HCT116 (cell line): ENCODE data around the gene TSPEAR. TPM values are rescaled to one million over a fixed set of nuclear protein-coding genes. Genes with fewer than 3 reads are reported as not detected.

Source experiments
- ATAC-seq: fragments of 200-7000 bp; cut with Tn5 transposase; 2 replicates; pipeline ENCODE4 v1.9.1; 2020; ENCODE audit warnings: mild to moderate bottlenecking, moderate library complexity
- BruUV-seq: library from RNA; stranded (reverse); fragments of 400-500 nt; replicated peaks from 2 replicates; lab custom pipeline; 2021; lab: Mats Ljungman, UMichigan
- CTCF ChIA-PET: fragments of 300-600 bp; sonication (Branson Sonifier 250); formaldehyde crosslinking; loops from one replicate; lab custom pipeline; 2021; ENCODE audit warnings: antibody characterized with exemption; lab: Charles Lee
- POLR2A ChIA-PET: fragments of 300-600, 350-600 bp; sonication (Branson Sonifier 250); formaldehyde crosslinking; loops from one replicate; lab custom pipeline; 2021; ENCODE audit warnings: antibody characterized with exemption; lab: Charles Lee
- RAD21 ChIA-PET, 2 experiments: fragments of 300-600 bp; sonication (Branson Sonifier 250); formaldehyde crosslinking; loops; one replicate each; lab custom pipeline; 2023; ENCODE audit warnings: low total read pairs in 2 of 2; ENCODE audit not compliant: uncharacterized antibody in 2 of 2, unreplicated experiment in 2 of 2, low non-redundant PET in 1 of 2; lab: Charles Lee
- DNase-seq: peaks from one replicate; pipeline ENCODE4 v3.0.0-alpha.2; 2010; ENCODE audit warnings: low read depth, low spot score
- H2AFZ ChIP-seq: fragments of 200-600 bp; shearing (Covaris generic), sonication (generic); 2 replicates; pipeline ENCODE4 v1.6.1; 2017; ENCODE audit warnings: low read depth, mixed run types, mixed read lengths, antibody characterized with exemption, low read length; ENCODE audit not compliant: poor library complexity, severe bottlenecking
- H3K27ac ChIP-seq: 2 replicates; pipeline ENCODE4 v1.5.1; 2012; ENCODE audit warnings: low read depth, low read length
- H3K27me3 ChIP-seq: fragments of 200-600 bp; sonication (generic); 2 replicates; pipeline ENCODE4 v1.6.1; 2016; ENCODE audit warnings: mixed run types, low read length, mixed read lengths; ENCODE audit not compliant: insufficient read depth
- H3K36me3 ChIP-seq, 2 experiments: fragments of 200-500 bp in 1 of 2; fragments of 200-600 bp in 1 of 2; sonication (Bioruptor generic) in 1 of 2; sonication (generic) in 1 of 2; 2 replicates each; pipeline versions ENCODE4 v1.5.1 to v1.6.1; 2014 to 2016; ENCODE audit warnings: low read length in 2 of 2, inconsistent platforms in 1 of 2, mixed read lengths in 1 of 2, mixed run types in 1 of 2; ENCODE audit not compliant: insufficient read depth in 2 of 2, control insufficient read depth in 1 of 2
- H3K4me1 ChIP-seq, 2 experiments: fragments of 200-600 bp in 1 of 2; sonication (generic) in 1 of 2; 2 replicates each; pipeline versions ENCODE4 v1.5.1 to v1.6.1; 2012 to 2017; ENCODE audit warnings: low read length in 2 of 2, inconsistent platforms in 1 of 2, mild to moderate bottlenecking in 1 of 2, mixed read lengths in 1 of 2, mixed run types in 1 of 2, moderate library complexity in 1 of 2; ENCODE audit not compliant: insufficient read depth in 2 of 2, control insufficient read depth in 1 of 2
- H3K4me2 ChIP-seq: fragments of 200-600 bp; sonication (generic); 2 replicates; pipeline ENCODE4 v1.6.1; 2017; ENCODE audit warnings: mixed run types, low read length, mixed read lengths
- H3K4me3 ChIP-seq, 2 experiments: fragments of 200-600 bp in 1 of 2; sonication (generic) in 1 of 2; replicated peaks in 1 of 2; 2 replicates each; pipeline ENCODE4 v1.5.1; 2011 to 2016; ENCODE audit warnings: low read length in 2 of 2, control low read depth in 1 of 2, low read depth in 1 of 2, mild to moderate bottlenecking in 1 of 2, mixed read lengths in 1 of 2, mixed run types in 1 of 2
- H3K79me2 ChIP-seq: fragments of 200-600 bp; sonication (generic); 2 replicates; pipeline ENCODE4 v1.6.1; 2017; ENCODE audit warnings: mild to moderate bottlenecking, mixed run types, low read length, moderate library complexity, mixed read lengths; ENCODE audit not compliant: insufficient read depth
- H3K9ac ChIP-seq: fragments of 200-600 bp; sonication (generic); 2 replicates; pipeline ENCODE4 v1.6.1; 2016; ENCODE audit warnings: low read length, mixed read lengths
- H3K9me2 ChIP-seq: fragments of 200-600 bp; sonication (generic), shearing (Covaris generic); 2 replicates; pipeline ENCODE4 v1.6.1; 2017; ENCODE audit warnings: mixed run types, mild to moderate bottlenecking, moderate library complexity; ENCODE audit not compliant: insufficient read depth
- H3K9me3 ChIP-seq, 2 experiments: fragments of 200-500 bp in 1 of 2; fragments of 200-600 bp in 1 of 2; sonication (Bioruptor generic) in 1 of 2; sonication (generic) in 1 of 2; 2 replicates each; pipeline ENCODE4 v1.6.1; 2014 to 2017; ENCODE audit warnings: low read length in 2 of 2, mixed read lengths in 2 of 2, inconsistent platforms in 1 of 2, low read depth in 1 of 2, mild to moderate bottlenecking in 1 of 2, mixed run types in 1 of 2, moderate library complexity in 1 of 2; ENCODE audit not compliant: control insufficient read depth in 1 of 2, insufficient read depth in 1 of 2
- H4K20me1 ChIP-seq: fragments of 200-600 bp; sonication (generic), shearing (Covaris generic); 2 replicates; pipeline ENCODE4 v1.6.1; 2017; ENCODE audit warnings: mixed run types, mild to moderate bottlenecking, moderate library complexity; ENCODE audit not compliant: insufficient read depth
- EGR1 ChIP-seq: IDR thresholded peaks from 2 replicates; pipeline ENCODE4 v1.6.1; 2012; ENCODE audit warnings: low read depth
- intact Hi-C: fragments of 100-400 bp; cut with micrococcal nuclease; formaldehyde crosslinking; loops from 2 replicates; pipeline ENCODE4 v1.10.0; 2022
- total RNA-seq: library from RNA; stranded (reverse); gene quantifications from one replicate; pipeline ENCODE4 v1.2.1, GENCODE V29; 2021; ENCODE audit not compliant: unreplicated experiment
- TF ChIP-seq, protein P1 (sequence below), 3 experiments: fragments of 200-600 bp in 1 of 3; sonication (generic) in 1 of 3; IDR thresholded peaks in 2 of 3; conservative IDR thresholded peaks in 1 of 3; 2 replicates each; pipeline ENCODE4 v1.5.1; 2012 to 2017; ENCODE audit warnings: low read depth in 2 of 3, low read length in 2 of 3, antibody characterized with exemption in 1 of 3, borderline replicate concordance in 1 of 3, control low read depth in 1 of 3, mild to moderate bottlenecking in 1 of 3, mixed read lengths in 1 of 3, mixed run types in 1 of 3, moderate library complexity in 1 of 3; ENCODE audit not compliant: insufficient read depth in 1 of 3
- TF ChIP-seq, protein P2 (sequence below): IDR thresholded peaks from 2 replicates; pipeline ENCODE4 v1.6.1; 2012

Gene TSPEAR
- total RNA-seq, 1 experiment from 2014 or later = not detected

DNA sequence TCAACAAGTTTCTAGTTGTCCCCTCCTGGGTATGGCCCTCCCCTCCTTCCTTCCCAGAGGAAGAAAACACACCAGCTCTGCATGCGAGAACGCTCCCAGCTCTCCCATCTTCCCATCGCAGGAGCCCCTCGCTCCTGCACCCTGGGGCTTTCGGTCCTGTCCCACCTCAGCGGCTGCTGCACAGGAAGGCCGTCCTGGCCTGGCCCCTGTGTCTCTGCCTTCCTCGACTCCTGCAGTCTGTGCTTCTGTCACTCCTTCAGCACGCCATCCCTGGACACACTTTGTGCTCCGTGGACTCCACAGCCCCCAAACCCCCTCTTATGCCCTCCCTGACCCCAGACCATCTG lies 194.6 kb downstream of the TSPEAR start (continued):
- TF ChIP-seq, protein P1, sequence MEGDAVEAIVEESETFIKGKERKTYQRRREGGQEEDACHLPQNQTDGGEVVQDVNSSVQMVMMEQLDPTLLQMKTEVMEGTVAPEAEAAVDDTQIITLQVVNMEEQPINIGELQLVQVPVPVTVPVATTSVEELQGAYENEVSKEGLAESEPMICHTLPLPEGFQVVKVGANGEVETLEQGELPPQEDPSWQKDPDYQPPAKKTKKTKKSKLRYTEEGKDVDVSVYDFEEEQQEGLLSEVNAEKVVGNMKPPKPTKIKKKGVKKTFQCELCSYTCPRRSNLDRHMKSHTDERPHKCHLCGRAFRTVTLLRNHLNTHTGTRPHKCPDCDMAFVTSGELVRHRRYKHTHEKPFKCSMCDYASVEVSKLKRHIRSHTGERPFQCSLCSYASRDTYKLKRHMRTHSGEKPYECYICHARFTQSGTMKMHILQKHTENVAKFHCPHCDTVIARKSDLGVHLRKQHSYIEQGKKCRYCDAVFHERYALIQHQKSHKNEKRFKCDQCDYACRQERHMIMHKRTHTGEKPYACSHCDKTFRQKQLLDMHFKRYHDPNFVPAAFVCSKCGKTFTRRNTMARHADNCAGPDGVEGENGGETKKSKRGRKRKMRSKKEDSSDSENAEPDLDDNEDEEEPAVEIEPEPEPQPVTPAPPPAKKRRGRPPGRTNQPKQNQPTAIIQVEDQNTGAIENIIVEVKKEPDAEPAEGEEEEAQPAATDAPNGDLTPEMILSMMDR (IDR thresholded peaks at IDR 0.05 in 2 of 3, conservative IDR thresholded peaks at IDR 0.05 in 1 of 3; ENCODE audit: borderline replicate concordance in 1 of 3, insufficient read depth in 1 of 3, low read depth in 2 of 3, low read length in 2 of 3) = no peak
- TF ChIP-seq, all 23 proteins: peak for 0

DNA sequence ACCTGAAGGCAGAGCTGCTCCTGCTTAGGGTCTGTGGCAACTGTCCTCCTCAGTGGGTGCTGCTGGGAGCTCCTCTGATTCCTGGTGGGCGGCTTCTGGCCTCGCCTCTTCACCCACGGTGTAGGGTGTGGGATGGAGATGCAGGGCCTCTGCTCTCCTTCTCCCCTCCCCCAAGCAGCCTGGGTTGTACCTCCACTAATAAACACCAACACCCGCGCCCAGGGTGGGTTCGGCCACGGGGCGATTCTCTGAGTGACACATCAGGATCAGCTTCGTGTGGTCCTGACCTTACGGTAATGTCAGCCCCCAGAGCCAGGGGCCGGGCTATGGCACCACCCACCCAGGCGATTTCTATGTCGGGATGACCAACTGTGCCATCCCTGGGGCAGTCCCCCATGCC lies 195.0 kb downstream of the TSPEAR start:
- H3K4me3 ChIP-seq = peak overlapping the region in 1 of 2 experiments; percentile 65; a peak in 1 of 4 replicates
- no TSS peak for BruUV-seq
- 0 out of 2 replicates have a peak overlapping the region, but pooled peaks have one; percentile 21 for H3K9ac ChIP-seq
- no peaks in the 10 kb centered on the region for H3K36me3 ChIP-seq
- ChIA-PET CTCF (interaction anchor here (2.9 kb wide), 1 partner anchor 277 kb away, joined by 11 read pairs; no protein-coding TSS in a partner anchor), RAD21 (no interaction called here), POLR2A (no interaction called here)
- ATAC-seq = no peak
- no peak for DNase-seq
- no peaks in the 10 kb centered on the region for H3K9me2 ChIP-seq
- peak overlapping the region; percentile 78 for H3K4me2 ChIP-seq
- no peaks in the 10 kb centered on the region for H3K9me3 ChIP-seq
- intact Hi-C loops = loop anchor here (10.0 kb wide), 1 partner anchor 618 kb away; no protein-coding TSS in a partner anchor
- peaks cover 12% of the 10 kb centered on the region; the same call in 1 of the 2 replicates for H3K79me2 ChIP-seq
- no peaks in the 10 kb centered on the region for H3K27me3 ChIP-seq
- H3K4me1 ChIP-seq = peaks cover 3 to 13% of the 10 kb centered on the region in 2 experiments; a peak in 2 of 4 replicates
- TF ChIP-seq, protein P2, sequence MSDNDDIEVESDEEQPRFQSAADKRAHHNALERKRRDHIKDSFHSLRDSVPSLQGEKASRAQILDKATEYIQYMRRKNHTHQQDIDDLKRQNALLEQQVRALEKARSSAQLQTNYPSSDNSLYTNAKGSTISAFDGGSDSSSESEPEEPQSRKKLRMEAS = no peak
- TF ChIP-seq EGR1 = no peak
- TF ChIP-seq, protein P1 (IDR thresholded peaks at IDR 0.05 in 2 of 3, conservative IDR thresholded peaks at IDR 0.05 in 1 of 3; ENCODE audit: borderline replicate concordance in 1 of 3, insufficient read depth in 1 of 3, low read depth in 2 of 3, low read length in 2 of 3) = no peak
- TF ChIP-seq, all 23 proteins: peak for 0
- Histone ChIP-seq H4K20me1 (no peaks in the 10 kb centered on the region), H2AFZ (no peak overlapping the region), H3K27ac (no peak overlapping the region)
